ENCODE results near the gene SPNS2. TPM values are rescaled to one million over a fixed set of nuclear protein-coding genes. Genes with fewer than 3 reads are reported as not detected.

Gene SPNS2
- total RNA-seq, 4 donors from 2014 or later = 12.4 to 81.0 (median 31.9) TPM

GRCh38 chr17:4477255-4477791 is 21.4 kb upstream of the SPNS2 start:
- Histone ChIP-seq H3K4me1 (peaks cover 5 to 58% (median 20%) of the 10 kb centered on the region in 4 donors), H3K4me3 (no peak overlapping the region), H3K27ac (peak overlapping the region in 3 of 4 donors; percentile 60 to 98 (median 70)), H3K27me3 (no peaks in the 10 kb centered on the region), H3K36me3 (no peaks in the 10 kb centered on the region), H3K9me3 (no peaks in the 10 kb centered on the region)
- TF ChIP-seq, protein P1, sequence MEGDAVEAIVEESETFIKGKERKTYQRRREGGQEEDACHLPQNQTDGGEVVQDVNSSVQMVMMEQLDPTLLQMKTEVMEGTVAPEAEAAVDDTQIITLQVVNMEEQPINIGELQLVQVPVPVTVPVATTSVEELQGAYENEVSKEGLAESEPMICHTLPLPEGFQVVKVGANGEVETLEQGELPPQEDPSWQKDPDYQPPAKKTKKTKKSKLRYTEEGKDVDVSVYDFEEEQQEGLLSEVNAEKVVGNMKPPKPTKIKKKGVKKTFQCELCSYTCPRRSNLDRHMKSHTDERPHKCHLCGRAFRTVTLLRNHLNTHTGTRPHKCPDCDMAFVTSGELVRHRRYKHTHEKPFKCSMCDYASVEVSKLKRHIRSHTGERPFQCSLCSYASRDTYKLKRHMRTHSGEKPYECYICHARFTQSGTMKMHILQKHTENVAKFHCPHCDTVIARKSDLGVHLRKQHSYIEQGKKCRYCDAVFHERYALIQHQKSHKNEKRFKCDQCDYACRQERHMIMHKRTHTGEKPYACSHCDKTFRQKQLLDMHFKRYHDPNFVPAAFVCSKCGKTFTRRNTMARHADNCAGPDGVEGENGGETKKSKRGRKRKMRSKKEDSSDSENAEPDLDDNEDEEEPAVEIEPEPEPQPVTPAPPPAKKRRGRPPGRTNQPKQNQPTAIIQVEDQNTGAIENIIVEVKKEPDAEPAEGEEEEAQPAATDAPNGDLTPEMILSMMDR (IDR thresholded peaks at IDR 0.05) = no peak
- TF ChIP-seq POLR2A (IDR thresholded peaks at IDR 0.05) = no peak
- no peak for DNase-seq

GRCh38 chr17:4478318-4478830 is 20.3 kb upstream of the SPNS2 start:
- peaks cover 5 to 68% (median 20%) of the 10 kb centered on the region in 4 donors for H3K4me1 ChIP-seq
- H3K9me3 ChIP-seq = no peaks in the 10 kb centered on the region
- no peak overlapping the region for H3K4me3 ChIP-seq
- peak overlapping the region in 3 of 4 donors; percentile 49 to 98 (median 88) for H3K27ac ChIP-seq
- DNase-seq = no peak
- no peaks in the 10 kb centered on the region for H3K27me3 ChIP-seq
- H3K36me3 ChIP-seq = no peaks in the 10 kb centered on the region
- TF ChIP-seq, protein P1 (IDR thresholded peaks at IDR 0.05) = no peak
- TF ChIP-seq POLR2A (IDR thresholded peaks at IDR 0.05) = no peak

GRCh38 chr17:4479340-4479981 is 19.2 kb upstream of the SPNS2 start:
- Histone ChIP-seq H3K4me1 (peaks cover 5 to 77% (median 23%) of the 10 kb centered on the region in 4 donors), H3K27me3 (no peaks in the 10 kb centered on the region), H3K4me3 (no peak overlapping the region), H3K36me3 (no peaks in the 10 kb centered on the region), H3K27ac (peak overlapping the region in 3 of 4 donors; percentile 81 to 98 (median 88)), H3K9me3 (no peaks in the 10 kb centered on the region)
- peak in 2 of 3 donors; percentile 87 to 89 for DNase-seq
- TF ChIP-seq POLR2A (IDR thresholded peaks at IDR 0.05) = peak; percentile 62 to 87
- TF ChIP-seq, protein P1 (IDR thresholded peaks at IDR 0.05) = peak in 3 of 6 experiments; percentile 30 to 35 (median 32)

DNA sequence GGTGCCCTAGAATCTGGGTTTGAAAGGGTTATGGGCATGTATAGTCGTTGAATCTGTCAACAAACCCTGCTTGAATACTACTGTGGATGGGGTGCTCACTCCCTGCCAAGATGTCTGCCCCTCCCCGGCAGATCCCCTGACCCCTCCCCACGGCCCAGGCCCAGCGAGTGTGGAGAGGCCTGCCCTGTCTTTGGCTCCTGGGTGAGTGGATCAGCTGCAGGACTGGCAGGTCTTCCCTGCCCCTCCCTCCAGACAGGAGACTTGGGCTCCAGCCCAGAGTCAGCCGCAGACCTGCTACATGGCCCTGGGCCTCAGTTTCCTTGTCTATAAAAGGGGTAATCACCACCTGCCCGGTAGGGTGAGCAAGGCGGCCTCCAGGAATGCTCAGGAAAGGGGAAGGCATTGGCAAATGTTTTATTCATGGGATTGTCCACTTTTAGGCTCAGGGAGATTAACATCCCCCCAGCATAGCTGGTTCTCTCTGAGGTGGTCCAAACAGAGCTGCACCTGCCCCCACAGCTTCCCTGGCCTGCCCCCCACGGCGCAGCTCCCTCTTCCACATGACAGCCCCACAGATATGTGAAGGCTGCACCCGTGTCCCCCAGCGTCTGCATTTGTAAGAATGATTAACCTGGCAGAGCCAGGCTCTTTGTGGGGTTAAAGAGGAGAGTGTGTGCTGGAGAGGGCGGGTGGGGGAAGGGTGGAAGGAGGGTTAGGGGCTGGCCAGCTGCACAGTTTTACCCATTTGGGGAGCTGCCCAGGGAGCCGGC is 18.5 kb upstream of the SPNS2 start:
- H3K4me3 ChIP-seq = no peak overlapping the region
- H3K27ac ChIP-seq = peak overlapping the region in 3 of 4 donors; percentile 81 to 98 (median 88)
- no peak for TF ChIP-seq POLR2A (IDR thresholded peaks at IDR 0.05)
- TF ChIP-seq, protein P1 (IDR thresholded peaks at IDR 0.05) = no peak
- DNase-seq = peak in 1 of 3 donors; percentile 62
- no peaks in the 10 kb centered on the region for H3K36me3 ChIP-seq
- peaks cover 5 to 77% (median 23%) of the 10 kb centered on the region in 4 donors for H3K4me1 ChIP-seq
- H3K9me3 ChIP-seq = no peaks in the 10 kb centered on the region
- no peaks in the 10 kb centered on the region for H3K27me3 ChIP-seq

Data from Peyer's patch (tissue), 4 donors.